Measurements from ENCODE around the gene MRPL53. TPM values are rescaled to one million over a fixed set of nuclear protein-coding genes. Genes with fewer than 3 reads are reported as not detected.

MRPL53 gene
- total and polyA plus RNA-seq, 2 of the 13 experiments (the other 11 are each of a cell fraction or from before 2014, with no cell fraction given): 34.3 to 51.9 TPM

GRCh38 chr2:74507145-74507925 lies 34.9 kb upstream of the MRPL53 start, which contains the start of gene PCGF1 (continued):
- TF ChIP-seq ZNF512B (CRISPR knock-in tag; IDR thresholded peaks at IDR 0.05; ENCODE audit: borderline replicate concordance) (peak; percentile 60; the same call in 1 of the 2 replicates), MED13 (CRISPR knock-in tag; IDR thresholded peaks at IDR 0.05) (peak; percentile 68; the same call in 1 of the 2 replicates), CSRNP2 (CRISPR knock-in tag; conservative IDR thresholded peaks at IDR 0.05; ENCODE audit: low read depth) (no peak), TARDBP (CRISPR knock-in tag; IDR thresholded peaks at IDR 0.05) (no peak; the same call in 1 of the 2 replicates), ZNF576 (CRISPR knock-in tag; IDR thresholded peaks at IDR 0.05) (peak; percentile 10; the same call in 1 of the 2 replicates), XRCC5 (optimal IDR thresholded peaks at IDR 0.05; ENCODE audit: low read length) (peak; percentile 94), ZNF501 (CRISPR knock-in tag; IDR thresholded peaks at IDR 0.05) (peak; percentile 90), FOXJ3 (CRISPR knock-in tag; IDR thresholded peaks at IDR 0.05; ENCODE audit: borderline replicate concordance) (0 out of 2 replicates have a peak, but pooled peaks have one; percentile 47), ZFP41 (CRISPR knock-in tag; IDR thresholded peaks at IDR 0.05; ENCODE audit: borderline replicate concordance) (no peak), IRX3 (CRISPR knock-in tag; IDR thresholded peaks at IDR 0.05; ENCODE audit: borderline replicate concordance, low read depth) (no peak), ZNF230 (CRISPR knock-in tag; IDR thresholded peaks at IDR 0.05) (peak; percentile 93; the same call in 1 of the 2 replicates), PITX1 (CRISPR knock-in tag; IDR thresholded peaks at IDR 0.05) (peak; percentile 97), PHF21A (CRISPR knock-in tag; IDR thresholded peaks at IDR 0.05) (peak; percentile 49), MTF2 (CRISPR knock-in tag; IDR thresholded peaks at IDR 0.05; ENCODE audit: borderline replicate concordance) (0 out of 2 replicates have a peak, but pooled peaks have one; percentile 6), SRY (CRISPR knock-in tag; IDR thresholded peaks at IDR 0.05) (peak; percentile 50; the same call in 1 of the 2 replicates), ZNF383 (CRISPR knock-in tag; IDR thresholded peaks at IDR 0.05; ENCODE audit: borderline replicate concordance) (peak; percentile 97), ZNF589 (CRISPR knock-in tag; conservative IDR thresholded peaks at IDR 0.05) (no peak), RXRA (CRISPR knock-in tag; IDR thresholded peaks at IDR 0.05) (peak; percentile 98), EEA1 (CRISPR knock-in tag; IDR thresholded peaks at IDR 0.05; ENCODE audit: borderline replicate concordance) (peak; percentile 48; the same call in 1 of the 2 replicates), TRIM24 (CRISPR knock-in tag; IDR thresholded peaks at IDR 0.05) (no peak), CEBPG (CRISPR knock-in tag; IDR thresholded peaks at IDR 0.05) (peak; percentile 80), RARG (CRISPR knock-in tag; IDR thresholded peaks at IDR 0.05; ENCODE audit: low read depth) (no peak), MAFG (CRISPR knock-in tag; IDR thresholded peaks at IDR 0.05) (no peak)

All from HepG2 (cell line).